Skeletal muscle cell (primary cell): Measurements from ENCODE around the gene MYO5A.
A peak's percentile ranks its signal among the peaks of the same experiment; 100 is the strongest.
"Not testable (repeated sequence)": the region's sequence is repeated elsewhere in the genome, so short reads cannot be mapped to it uniquely, and the experiment has no call there.

ENCODE experiments used
- DNase-seq: peaks from one replicate; pipeline ENCODE4 v3.0.0-alpha.2; 2010; ENCODE audit warnings: low read depth
- H3K4me3 ChIP-seq: 2 replicates; pipeline ENCODE4 v1.5.1; 2011; ENCODE audit warnings: low read depth, mild to moderate bottlenecking, control low read depth, low read length, moderate library complexity

The MYO5A gene

GRCh38 chr15:52483707-52484106 is 45.0 kb downstream of the MYO5A start:
- DNase-seq: peak; percentile 59

GRCh38 chr15:52481915-52482314 is 46.8 kb downstream of the MYO5A start:
- DNase-seq: peak; percentile 63
- no peak overlapping the region for H3K4me3 ChIP-seq

More at GRCh38 chr15:52483707-52484106, 45.0 kb downstream of the MYO5A start:
- H3K4me3 ChIP-seq: no peak overlapping the region

- H3K4me3 ChIP-seq: no peak overlapping the region
- no peak for DNase-seq
Measured at GRCh38 chr15:52480990-52481389, 47.7 kb downstream of the MYO5A start.

GRCh38 chr15:52466716-52467115 is 62.0 kb downstream of the MYO5A start:
- no peak for DNase-seq
- H3K4me3 ChIP-seq: no peak overlapping the region

- no peak for DNase-seq
- no peak overlapping the region for H3K4me3 ChIP-seq
Measured at GRCh38 chr15:52466134-52466701, 62.5 kb downstream of the MYO5A start.

- H3K4me3 ChIP-seq: no peak overlapping the region
- no peak for DNase-seq
Measured at GRCh38 chr15:52464478-52464877, 64.2 kb downstream of the MYO5A start.

GRCh38 chr15:52464040-52464439 is 64.6 kb downstream of the MYO5A start:
- no peak overlapping the region for H3K4me3 ChIP-seq
- DNase-seq: no peak

GRCh38 chr15:52463638-52464037 is 65.0 kb downstream of the MYO5A start:
- no peak for DNase-seq
- no peak overlapping the region for H3K4me3 ChIP-seq

- H3K4me3 ChIP-seq: no peak overlapping the region
- DNase-seq: no peak
Measured at GRCh38 chr15:52462806-52463360, 65.8 kb downstream of the MYO5A start.

GRCh38 chr15:52459701-52460100 is 69.0 kb downstream of the MYO5A start:
- not testable (repeated sequence) for DNase-seq, H3K4me3 ChIP-seq

GRCh38 chr15:52459265-52459664 is 69.4 kb downstream of the MYO5A start:
- not testable (repeated sequence) for H3K4me3 ChIP-seq, DNase-seq

- no peak overlapping the region for H3K4me3 ChIP-seq
- DNase-seq: no peak
Measured at GRCh38 chr15:52448011-52448890, 80.4 kb downstream of the MYO5A start.

- no peak overlapping the region for H3K4me3 ChIP-seq
- DNase-seq: no peak
Measured at GRCh38 chr15:52445954-52446353, 82.7 kb downstream of the MYO5A start.

GRCh38 chr15:52445553-52445952 is 83.1 kb downstream of the MYO5A start:
- no peak for DNase-seq
- no peak overlapping the region for H3K4me3 ChIP-seq

GRCh38 chr15:52443205-52443604 is 85.5 kb downstream of the MYO5A start:
- H3K4me3 ChIP-seq, DNase-seq: not testable (repeated sequence)

GRCh38 chr15:52441841-52442240 is 86.8 kb downstream of the MYO5A start:
- no peak overlapping the region for H3K4me3 ChIP-seq
- DNase-seq: no peak

- H3K4me3 ChIP-seq: no peak overlapping the region
- no peak for DNase-seq
Measured at GRCh38 chr15:52440946-52441345, 87.7 kb downstream of the MYO5A start.

- DNase-seq: peak; percentile 26
- H3K4me3 ChIP-seq: no peak overlapping the region
Measured at GRCh38 chr15:52440414-52440813, 88.3 kb downstream of the MYO5A start.

- no peak overlapping the region for H3K4me3 ChIP-seq
- no peak for DNase-seq
Measured at GRCh38 chr15:52439470-52439869, 89.2 kb downstream of the MYO5A start.

- DNase-seq, H3K4me3 ChIP-seq: not testable (repeated sequence)
Measured at GRCh38 chr15:52439042-52439441, 89.6 kb downstream of the MYO5A start.

GRCh38 chr15:52438047-52438446 is 90.6 kb downstream of the MYO5A start:
- H3K4me3 ChIP-seq: no peak overlapping the region
- no peak for DNase-seq
